Brain pericyte (primary cell): ENCODE results near the gene AATF.

Experiments used
- DNase-seq: peaks from one replicate; pipeline ENCODE4 v3.0.0-alpha.2; 2012; ENCODE audit warnings: low read depth, low spot score

AATF gene, protein sequence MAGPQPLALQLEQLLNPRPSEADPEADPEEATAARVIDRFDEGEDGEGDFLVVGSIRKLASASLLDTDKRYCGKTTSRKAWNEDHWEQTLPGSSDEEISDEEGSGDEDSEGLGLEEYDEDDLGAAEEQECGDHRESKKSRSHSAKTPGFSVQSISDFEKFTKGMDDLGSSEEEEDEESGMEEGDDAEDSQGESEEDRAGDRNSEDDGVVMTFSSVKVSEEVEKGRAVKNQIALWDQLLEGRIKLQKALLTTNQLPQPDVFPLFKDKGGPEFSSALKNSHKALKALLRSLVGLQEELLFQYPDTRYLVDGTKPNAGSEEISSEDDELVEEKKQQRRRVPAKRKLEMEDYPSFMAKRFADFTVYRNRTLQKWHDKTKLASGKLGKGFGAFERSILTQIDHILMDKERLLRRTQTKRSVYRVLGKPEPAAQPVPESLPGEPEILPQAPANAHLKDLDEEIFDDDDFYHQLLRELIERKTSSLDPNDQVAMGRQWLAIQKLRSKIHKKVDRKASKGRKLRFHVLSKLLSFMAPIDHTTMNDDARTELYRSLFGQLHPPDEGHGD

DNA sequence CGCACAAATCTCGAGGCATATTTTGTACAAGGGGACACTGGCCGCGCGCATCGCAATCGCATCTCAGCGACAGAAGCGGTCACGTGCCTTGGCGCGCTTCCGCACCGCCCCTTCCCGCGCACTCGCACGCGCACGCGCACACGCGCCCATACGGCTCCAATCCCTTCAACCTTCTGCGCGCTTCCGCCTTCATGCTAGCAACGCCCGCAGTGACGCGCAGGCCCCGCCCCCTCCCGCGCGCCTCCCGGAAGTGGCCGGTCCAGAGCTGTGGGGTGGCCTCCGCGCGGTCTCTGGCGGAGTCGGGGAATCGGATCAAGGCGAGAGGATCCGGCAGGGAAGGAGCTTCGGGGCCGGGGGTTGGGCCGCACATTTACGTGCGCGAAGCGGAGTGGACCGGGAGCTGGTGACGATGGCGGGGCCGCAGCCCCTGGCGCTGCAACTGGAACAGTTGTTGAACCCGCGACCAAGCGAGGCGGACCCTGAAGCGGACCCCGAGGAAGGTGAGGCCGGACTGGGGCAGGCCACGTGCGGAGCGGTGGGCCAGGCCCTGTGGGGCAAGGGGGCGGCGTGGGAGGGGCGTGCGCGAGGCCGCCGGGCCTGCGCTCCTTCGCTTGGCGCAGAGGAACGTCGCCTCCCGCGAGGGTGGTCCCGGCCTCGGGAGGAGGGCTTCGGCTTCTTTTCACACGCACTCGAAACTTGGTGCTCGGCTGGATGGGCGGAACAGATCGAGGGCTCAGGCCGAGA, at the start of gene AATF:
Gene AATF (plus strand): TSS at position 238 of the 744 bp plus-strand sequence. CDS start 172 bp downstream, at position 410.
- peak; percentile 86 for DNase-seq

DNA sequence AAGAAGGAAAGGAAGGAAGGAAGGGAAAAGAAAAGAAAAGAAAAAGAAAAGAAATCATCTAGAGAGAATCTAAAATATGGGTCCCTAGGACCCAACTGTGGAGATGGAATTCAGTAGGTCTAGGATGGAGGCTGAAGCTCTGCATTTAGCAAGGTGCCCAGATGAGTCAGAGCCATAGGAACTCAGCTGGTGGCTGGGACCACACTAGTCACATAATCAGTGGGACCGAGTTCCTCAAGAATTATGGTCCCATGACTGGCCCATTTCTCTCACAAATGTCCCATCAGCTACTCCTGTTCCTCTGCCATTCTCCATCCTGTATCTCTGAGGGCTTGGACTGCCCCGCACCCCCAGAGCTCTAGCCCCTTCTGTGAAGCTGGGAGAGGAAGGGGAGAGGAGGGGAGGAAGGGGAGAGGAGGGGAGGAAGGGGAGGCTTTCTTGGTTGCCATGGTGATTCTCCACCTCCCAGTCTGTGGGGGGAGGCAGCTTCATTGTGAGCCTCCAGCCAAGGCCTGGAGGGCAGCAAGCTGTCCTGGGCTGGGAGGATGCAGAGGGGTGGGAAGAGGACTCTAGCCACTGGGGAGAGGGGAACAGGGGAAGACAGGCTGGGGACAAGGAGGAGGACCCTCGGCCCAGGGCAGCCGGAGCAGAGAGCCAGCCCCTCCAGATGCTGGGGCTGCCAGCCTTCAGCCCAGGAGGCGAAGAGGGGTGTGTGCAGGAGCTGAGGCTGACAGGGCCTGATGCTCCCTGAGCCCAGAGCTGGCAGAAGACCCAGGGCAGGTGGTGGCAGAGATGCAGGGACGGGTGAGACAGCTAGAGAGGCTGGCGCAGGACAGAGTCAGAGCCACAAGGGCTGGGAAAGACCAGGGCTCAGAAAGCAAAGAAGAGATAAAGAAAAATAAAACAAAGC, 49.2 kb upstream of the AATF start:
- no peak for DNase-seq

DNA sequence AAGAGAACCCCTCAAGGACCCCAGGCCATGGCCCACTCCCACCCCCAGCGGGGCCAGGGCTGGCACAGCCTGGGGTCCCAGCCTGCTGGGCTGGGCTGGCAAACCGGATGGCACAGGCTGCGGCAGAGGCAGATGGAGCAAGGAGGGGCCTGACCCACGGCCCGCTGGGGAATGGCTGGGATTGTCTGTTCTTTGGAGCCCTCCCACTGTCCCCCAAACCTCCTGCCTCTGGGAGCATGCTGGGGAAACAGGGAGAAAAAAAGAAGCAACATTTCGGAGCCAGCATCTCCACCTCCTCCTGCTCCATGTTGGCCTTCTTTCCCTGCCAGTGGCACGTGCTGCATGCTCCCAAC, 48.6 kb upstream of the AATF start:
- no peak for DNase-seq

DNA sequence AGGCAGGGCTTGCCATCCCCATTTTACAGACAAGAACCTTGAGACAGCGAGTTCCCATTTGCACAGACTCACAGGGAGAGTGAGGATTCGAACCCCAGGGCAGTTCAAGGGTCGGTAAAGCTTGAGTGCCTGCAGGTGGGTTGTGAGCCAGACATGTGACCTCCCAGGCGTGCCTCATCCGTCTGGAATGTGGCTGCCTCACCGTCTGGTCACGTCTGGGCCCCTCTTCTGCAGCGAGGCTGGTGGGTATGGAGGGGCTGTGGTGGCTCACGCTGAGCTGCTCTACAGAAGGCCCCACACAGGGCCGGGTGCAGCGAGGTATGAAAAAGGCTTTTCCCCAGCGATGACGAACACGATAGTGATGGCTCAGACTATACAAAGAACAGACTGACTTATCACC, 47.2 kb upstream of the AATF start:
- no peak for DNase-seq

DNA sequence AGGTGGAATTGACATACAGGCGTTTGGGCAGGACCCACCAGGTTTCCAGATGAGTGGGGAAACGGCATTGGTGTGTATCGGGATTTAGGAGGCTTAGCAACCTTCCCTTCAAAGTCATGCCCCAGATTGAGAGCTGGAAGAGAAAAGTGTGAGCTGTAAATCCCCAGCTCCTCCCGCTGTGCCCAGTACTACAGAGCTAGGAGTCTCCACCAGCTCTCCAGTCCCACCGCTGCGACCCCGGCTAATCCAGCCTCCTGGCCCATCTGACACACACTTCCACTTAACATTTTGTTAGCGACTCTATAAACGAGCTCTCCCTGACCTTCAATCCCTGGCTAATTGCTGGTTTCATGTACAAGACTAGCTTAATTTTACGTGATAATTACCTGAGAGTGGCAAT, 41.3 kb upstream of the AATF start:
- DNase-seq: no peak

DNA sequence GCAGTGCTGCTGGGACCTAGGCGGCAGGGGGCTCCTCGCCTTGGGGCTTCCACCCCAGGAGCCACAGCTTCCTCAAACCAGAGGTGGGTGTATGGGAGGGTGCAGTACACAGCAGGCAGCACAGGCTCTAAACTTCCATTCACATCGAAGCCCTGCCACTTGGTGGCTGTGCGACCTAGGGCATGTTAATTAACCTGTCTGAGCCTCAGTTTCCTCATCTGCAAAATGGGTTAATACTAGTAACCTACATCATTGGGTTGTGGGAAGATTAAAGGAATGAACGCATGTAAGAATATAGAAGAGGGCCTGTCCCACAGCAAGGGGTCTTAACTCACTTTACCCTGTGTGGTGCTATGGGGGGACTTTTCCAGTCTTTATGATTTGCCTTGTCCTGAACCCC, 38.2 kb upstream of the AATF start:
- DNase-seq: no peak

DNA sequence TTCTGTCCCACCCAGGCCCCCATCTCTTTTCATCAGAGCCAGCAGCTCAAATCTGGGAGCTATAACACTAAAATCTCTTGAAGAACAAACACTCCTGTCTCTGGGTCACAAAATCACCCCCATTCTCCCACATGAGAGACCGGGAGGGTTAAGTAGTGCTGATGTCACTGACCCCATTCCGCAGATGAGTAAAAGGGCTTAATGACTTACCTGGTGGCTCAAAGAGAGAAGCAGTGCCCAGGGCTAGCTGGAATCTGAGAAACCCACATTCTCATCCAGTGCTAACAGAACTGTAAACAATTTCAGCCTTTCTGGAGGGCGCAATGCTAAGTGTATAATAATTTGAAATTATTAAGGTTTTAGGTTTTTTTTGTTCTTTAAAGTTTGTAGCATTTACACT, 37.8 kb upstream of the AATF start:
- no peak for DNase-seq

DNA sequence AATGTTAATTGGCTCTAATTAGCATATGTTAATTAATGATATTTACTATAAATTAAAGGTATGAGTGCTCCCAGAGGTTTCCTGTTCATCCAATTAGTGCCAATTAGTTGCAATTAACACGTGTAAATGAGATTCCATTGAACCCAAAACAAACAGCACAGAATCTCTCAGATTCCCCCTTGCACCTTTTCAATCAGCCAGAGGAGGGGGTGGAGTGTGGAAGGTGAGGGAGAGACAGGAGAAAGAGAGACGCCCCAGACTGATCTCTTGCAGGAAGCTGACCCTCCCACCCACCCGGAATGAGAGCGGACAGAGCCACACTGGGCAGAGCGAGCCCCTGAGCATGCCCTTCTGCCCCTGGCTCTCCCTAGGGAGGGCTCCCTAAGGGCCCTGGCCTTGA, 35.6 kb upstream of the AATF start:
- no peak for DNase-seq

DNA sequence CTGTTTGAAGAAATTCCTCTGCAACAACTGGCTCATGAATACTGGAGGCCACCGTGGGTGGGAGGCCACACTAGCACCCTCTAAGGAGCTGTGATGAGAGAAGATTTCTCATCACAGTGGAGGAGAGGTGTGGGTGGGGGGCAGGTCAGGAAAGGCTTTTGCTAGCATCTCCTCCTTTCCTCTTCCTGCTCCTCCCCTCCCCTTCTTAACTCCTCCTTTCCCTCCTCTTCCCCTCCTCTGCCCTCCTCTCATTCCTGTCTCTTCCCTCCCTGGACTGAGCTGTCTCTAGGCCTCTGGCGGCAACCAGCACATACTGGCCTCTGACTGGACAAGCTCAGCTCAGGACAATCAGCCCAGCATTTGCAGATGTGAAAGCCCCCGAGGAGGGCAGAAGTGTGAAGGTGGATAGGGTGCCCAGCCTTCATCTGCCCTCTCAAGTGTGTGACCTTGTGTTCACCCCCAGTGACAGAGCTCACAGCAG, 30.5 kb upstream of the AATF start:
- no peak for DNase-seq

DNA sequence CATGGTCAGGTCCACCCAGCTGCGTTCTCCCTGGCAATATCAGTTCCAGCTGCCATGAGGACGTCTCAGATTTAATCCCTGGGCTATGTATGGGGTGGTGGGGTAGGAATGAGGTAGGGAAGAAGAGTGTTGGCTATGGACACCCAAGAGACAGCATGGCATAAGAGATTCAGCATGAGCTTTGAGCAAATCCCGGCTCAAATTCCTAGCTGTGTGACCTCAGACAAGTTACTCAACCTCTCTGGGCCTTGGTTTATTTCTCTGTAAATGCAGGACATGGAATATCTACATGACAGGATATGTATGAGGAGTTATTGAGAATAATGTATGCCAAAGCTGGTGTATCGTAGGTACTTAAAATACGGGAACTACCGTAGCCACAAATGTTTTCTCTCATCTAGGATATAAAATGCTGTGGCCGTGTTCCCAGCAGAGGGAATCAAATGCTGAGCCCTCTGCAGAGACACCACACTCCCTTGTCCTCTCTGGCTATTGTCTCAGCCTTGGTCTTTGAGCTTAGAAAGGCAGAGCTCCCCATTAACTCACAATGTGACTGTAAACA, 29.3 kb upstream of the AATF start:
- DNase-seq: no peak

DNA sequence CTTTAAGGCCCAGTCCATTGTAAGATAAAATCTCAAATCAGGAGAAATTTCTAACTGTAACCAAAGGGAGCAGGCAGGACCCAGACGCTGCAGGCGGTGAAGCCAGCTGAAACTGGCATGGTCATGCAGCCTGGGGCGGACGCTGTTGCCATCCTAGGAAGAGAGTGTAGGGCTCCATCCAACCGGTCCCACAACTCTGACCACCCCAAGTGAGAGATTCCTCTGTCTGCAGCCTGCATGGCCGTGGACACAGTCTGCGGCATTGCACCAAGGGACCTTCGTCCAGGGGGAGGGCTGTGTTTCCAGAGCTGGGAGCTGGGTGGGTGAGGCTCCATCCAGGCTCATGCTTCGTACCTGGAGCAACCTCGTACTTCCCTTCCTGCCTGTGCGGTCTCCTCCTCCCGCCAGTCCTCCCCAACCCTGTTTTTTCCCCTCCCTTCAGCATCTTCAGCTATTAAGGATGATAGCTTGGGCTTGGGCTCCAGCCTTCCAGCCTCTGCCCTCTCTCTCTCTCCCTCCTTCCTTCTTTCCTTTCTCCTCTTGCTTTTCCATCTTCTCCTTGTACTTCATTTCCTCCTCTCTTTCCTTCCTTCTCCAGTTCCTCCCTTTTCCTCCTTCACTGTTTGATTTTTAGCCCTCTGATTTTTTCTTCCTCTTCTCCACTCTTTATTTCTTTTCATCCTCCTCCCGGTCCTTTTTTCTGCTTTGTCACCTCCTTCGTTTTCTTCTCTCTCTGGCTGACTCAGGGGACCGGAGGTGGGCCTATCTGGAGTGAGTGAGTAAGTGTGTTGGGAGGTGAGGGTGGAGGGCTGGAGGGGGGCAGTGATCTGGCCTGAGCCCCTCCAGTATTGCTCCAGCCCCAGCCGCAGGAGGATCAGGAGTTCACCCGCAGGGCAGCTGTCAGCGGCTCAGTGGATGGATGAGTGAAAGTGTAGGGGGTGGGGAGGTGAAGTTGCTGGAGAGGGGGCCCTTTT, 28.4 kb upstream of the AATF start:
- DNase-seq: no peak

DNA sequence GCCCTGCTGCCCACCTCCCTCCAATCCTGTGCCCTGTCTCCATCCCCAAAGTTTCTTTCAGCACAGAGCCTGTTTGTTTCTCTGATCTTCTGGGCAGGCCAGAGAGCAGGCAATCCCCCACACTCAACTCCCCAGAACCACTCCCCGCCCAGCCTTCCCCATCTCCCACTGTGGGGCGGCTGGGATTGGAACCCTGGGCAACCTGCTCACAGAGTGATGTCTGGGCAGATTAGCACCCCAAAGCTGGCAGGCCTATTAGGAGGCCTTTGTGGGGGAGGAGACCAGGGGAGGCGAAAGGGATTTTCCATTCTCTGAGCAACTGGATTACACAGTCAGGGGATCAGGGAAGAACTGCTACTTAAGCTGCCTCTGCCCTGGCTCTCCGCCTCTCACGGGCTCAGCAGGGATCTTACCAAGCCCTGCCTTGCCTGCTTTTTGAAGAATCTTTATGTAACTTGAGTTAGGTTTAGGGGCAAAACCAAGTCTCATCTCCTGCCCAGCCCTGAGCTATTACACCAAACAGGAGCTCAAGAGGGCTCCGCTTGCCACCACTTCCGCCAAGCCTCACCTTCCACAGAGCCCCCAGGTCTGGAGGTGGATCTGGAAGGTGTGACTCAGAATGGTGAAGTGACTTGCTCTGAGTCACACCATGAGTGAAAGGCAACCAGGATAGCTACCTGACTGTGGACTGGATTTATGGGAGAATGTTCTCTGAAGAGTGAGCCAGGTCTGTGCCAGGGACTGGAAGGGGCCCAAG, 27.5 kb upstream of the AATF start:
- DNase-seq: no peak

DNA sequence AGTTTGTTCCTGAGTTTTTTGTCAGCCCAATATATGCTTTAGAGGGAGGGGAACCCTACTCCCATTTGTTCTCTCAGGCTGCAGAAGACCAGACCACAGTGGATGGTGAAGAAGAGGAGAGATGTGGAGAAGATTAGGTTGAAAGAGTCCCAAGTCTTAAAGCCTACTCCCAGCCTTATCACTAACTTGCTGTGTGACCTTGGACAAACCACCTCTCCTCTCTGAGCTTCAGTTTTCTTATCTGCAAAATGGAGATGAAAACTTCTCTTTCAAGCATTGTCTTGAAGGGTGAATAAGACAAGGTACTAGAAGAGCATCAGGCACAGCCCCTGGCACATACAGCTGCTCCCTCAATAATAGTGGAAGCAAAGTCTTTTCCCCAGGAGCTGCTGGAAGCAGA, 26.6 kb upstream of the AATF start:
- DNase-seq: no peak

DNA sequence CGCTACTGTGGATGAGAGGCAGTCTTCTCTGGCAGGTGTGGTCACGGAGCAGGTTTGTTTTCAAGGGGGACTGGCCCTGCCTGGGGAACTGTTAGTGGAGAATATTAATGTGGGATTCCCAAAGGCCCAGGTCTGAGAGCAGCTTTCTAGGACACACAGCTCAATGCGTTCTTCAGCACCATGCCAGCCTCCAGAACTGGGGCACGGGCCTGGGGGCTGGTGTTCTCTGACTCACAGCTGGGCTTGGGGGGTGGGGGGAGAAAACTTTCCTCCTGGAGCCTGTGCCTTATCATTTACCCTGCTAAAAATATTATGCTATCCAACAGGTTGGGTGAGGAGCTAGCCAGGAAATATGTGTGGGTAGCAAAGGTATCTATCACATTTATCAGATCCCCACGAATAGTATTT, 24.9 kb upstream of the AATF start:
- DNase-seq: no peak

DNA sequence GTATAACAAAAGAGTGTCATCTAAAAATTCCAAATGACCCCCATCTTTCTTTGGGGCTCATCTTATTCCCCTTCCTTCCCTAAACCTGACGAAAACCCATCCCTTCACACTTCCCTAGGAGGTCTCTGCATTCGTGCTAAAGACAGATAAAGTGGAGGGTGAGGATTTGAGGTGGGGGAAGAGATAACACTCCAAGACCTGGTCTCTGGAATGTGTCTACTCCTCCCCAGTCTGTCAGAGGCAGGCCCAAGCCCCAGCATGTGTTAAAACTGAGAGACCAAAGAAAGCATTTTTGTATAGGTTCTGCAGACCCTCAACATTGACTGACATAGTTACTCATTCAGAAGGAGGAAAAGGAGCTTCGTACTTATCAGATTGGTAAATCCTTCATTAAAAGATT, 22.5 kb upstream of the AATF start:
- no peak for DNase-seq

DNA sequence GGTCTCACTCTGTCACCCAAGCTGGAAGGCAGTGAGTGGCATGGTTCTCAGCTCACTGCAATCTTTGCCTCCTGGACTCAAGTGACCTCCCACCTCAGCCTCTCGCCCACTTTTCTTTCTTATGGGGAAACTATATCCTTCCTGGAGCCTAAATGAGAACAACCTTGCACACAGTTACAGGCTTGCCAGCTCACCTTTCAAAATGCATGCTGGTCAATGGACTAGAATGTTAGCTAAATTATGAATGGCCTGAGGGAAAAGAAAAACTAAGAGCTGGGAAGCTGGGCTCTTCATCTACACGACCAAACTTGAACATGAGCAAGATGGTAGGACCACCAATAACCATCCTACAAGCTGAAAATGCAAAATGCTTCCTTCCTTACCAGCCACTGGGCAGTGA, 22.1 kb upstream of the AATF start:
- no peak for DNase-seq

DNA sequence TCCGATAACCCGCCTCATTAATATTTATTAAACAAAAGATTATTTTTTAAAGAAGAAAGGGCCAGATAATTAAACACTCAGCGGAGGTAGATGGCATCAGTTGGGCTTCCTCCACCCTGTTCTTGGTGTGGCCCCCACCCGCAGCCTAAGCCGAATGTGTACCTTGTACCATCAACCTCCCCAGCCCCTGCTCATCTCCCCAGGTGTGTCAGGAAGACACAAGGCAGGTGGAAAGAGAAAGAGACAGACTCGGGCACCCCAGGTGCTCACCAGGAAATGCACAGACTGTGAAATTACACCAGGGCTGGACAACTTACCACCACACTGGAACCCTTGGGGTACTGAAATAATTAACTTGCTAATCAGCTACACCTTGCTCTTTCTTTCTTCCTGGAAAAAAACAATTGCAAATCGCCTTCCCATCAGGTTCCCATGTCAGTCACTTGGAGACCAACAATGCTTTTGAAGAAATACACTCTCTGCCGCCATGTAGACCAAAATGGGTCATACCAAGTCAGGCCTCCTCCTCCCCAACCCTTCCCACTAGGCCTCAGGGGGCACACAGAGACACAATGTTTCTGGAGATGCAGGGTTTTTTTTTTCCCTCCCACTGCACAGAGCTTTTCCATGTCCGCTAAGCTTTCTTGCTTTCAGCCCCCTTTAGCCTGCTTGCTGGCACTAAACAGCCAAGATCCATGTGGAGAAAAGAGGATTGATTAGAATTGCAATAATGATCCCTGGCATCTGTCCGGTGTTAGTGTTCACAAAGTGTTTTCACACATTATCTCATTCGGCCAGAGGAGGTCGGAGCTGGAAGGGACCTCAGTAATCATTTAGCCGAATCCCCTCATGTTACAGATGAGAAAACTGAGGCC, 20.0 kb upstream of the AATF start:
- DNase-seq: no peak

DNA sequence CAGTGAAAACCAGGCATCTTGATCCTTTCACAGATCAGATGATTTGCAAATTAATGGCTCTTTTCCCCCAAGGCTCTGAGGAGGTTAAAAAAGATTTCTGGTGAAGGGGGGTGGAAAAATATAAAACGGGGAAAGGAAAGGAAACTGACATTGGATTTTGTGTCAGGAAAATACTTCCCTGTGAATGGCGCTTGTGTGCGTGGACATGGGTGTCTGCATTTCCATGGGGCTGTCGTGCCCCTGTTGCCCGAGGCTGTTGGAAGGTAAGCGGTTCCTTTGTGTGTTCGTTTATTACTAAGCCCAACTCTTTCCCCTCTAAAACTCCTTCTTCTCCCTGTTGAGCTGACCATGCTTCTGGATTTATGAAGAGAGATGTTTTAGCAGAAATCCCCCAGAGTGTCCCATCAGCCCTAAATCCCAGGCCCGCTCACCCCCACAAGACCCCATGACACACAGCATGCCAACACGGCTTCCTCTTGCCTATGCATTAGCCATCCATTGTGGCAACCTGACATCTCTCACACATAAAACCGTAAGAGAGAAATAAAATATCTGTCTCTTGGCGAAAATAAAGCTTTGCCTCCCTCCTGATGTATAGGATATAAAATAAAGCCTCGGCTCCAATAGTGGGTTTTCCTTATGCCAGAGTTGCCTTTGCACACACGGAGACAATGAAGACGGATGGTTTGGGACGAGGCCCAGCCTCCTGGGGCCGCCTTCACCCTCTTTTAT, 18.7 kb upstream of the AATF start:
- no peak for DNase-seq
